Mesothelial cell of epicardium (in vitro differentiated cells): ENCODE measurements around the gene TBC1D4. TPM values are rescaled to one million over a fixed set of nuclear protein-coding genes. Genes with fewer than 3 reads are reported as not detected.

Source experiments
- total RNA-seq: library from RNA; stranded (reverse); gene quantifications from 3 replicates; pipeline ENCODE4 v1.2.1, GENCODE V29; 2021

Gene TBC1D4
- total RNA-seq, 1 donor from 2014 or later, result 20.5 TPM

Other genes with a start within 250 kb of the TBC1D4 start
- gene COMMD6, start 55.7 kb upstream of the TBC1D4 start, total RNA-seq, result 134 to 143 TPM (median 141 TPM) in 3 replicates
- gene UCHL3, start 67.6 kb upstream of the TBC1D4 start, total RNA-seq, result 28.1 to 30.5 TPM (median 28.5 TPM) in 3 replicates
- gene LMO7, start 154.2 kb upstream of the TBC1D4 start, total RNA-seq, result 52.5 to 60.8 TPM (median 53.8 TPM) in 3 replicates